ENCODE results near the gene MYO19. TPM values are rescaled to one million over a fixed set of nuclear protein-coding genes. Genes with fewer than 3 reads are reported as not detected.

Gene MYO19
- total RNA-seq, 1 donor from 2014 or later = 172 TPM

GRCh38 chr17:36545077-36545464 is 10.4 kb upstream of the MYO19 start:
- peaks cover 28% of the 10 kb centered on the region for H3K4me1 Mint-ChIP-seq

GRCh38 chr17:36544307-36545076 is 9.8 kb upstream of the MYO19 start, which contains the start of gene GGNBP2:
Gene GGNBP2, plus strand, starts transcription at chr17:36544919. Its CDS starts 806 bp downstream, at chr17:36545725.
- DNase-seq = peak; percentile 97
- H3K36me3 Mint-ChIP-seq (ENCODE audit: low read depth) = peaks cover 33% of the 10 kb centered on the region
- H3K27me3 Mint-ChIP-seq = no peaks in the 10 kb centered on the region
- H3K9me3 Mint-ChIP-seq = no peaks in the 10 kb centered on the region
- H3K4me1 Mint-ChIP-seq = peaks cover 25% of the 10 kb centered on the region
- peak within 1 kb of the TSS; percentile 99 for H3K27ac Mint-ChIP-seq
- H3K4me3 Mint-ChIP-seq = peak within 1 kb of the TSS; percentile 98
- intact Hi-C loops (cut with micrococcal nuclease) = loop anchor here (1.0 to 10.0 kb wide), 6 partner anchors 9 to 960 kb away; partner anchors contain the start of genes AATF, AP2B1, MRM1 and ZNHIT3

More at GRCh38 chr17:36545077-36545464, 10.4 kb upstream of the MYO19 start:
- Mint-ChIP-seq H3K4me3 (peak overlapping the region; percentile 98), H3K36me3 (ENCODE audit: low read depth) (peaks cover 31% of the 10 kb centered on the region), H3K27ac (peak overlapping the region; percentile 99), H3K9me3 (no peaks in the 10 kb centered on the region), H3K27me3 (no peaks in the 10 kb centered on the region)
- intact Hi-C loops (cut with micrococcal nuclease) = loop anchor here (1.0 to 10.0 kb wide), 6 partner anchors 10 to 960 kb away; partner anchors contain the start of genes AATF, AP2B1, MRM1 and ZNHIT3
- no peak for DNase-seq

GRCh38 chr17:36544044-36544306 is 9.3 kb upstream of the MYO19 start:
- no peak for DNase-seq
- Mint-ChIP-seq H3K27ac (peak overlapping the region; percentile 99), H3K27me3 (no peaks in the 10 kb centered on the region), H3K9me3 (no peaks in the 10 kb centered on the region), H3K36me3 (ENCODE audit: low read depth) (peaks cover 33% of the 10 kb centered on the region), H3K4me3 (peak overlapping the region; percentile 98), H3K4me1 (peaks cover 25% of the 10 kb centered on the region)
- intact Hi-C loops (cut with micrococcal nuclease) = loop anchor here (2.0 to 10.0 kb wide), 4 partner anchors 57 to 959 kb away; partner anchors contain the start of genes AATF, AP2B1 and ZNHIT3

GRCh38 chr17:36542755-36543154 is 8.1 kb upstream of the MYO19 start:
- no peak overlapping the region for H3K4me3 Mint-ChIP-seq

GRCh38 chr17:36540696-36541095 is 6.0 kb upstream of the MYO19 start:
- Mint-ChIP-seq H3K36me3 (ENCODE audit: low read depth) (peaks cover 30% of the 10 kb centered on the region), H3K27me3 (no peaks in the 10 kb centered on the region)
- intact Hi-C loops (cut with micrococcal nuclease) = loop anchor here (10.0 kb wide), 3 partner anchors 184 to 956 kb away; partner anchors contain the start of genes AATF and AP2B1

More at GRCh38 chr17:36542755-36543154, 8.1 kb upstream of the MYO19 start:
- Mint-ChIP-seq H3K9me3 (no peaks in the 10 kb centered on the region), H3K27ac (no peak overlapping the region), H3K4me1 (peaks cover 19% of the 10 kb centered on the region), H3K27me3 (no peaks in the 10 kb centered on the region), H3K36me3 (ENCODE audit: low read depth) (peaks cover 30% of the 10 kb centered on the region)
- DNase-seq = peak; percentile 52
- intact Hi-C loops (cut with micrococcal nuclease) = loop anchor here (10.0 kb wide), 3 partner anchors 182 to 958 kb away; partner anchors contain the start of genes AATF and AP2B1

GRCh38 chr17:36535669-36536081 is 1.0 kb upstream of the MYO19 start:
- Mint-ChIP-seq H3K27me3 (no peaks in the 10 kb centered on the region), H3K4me3 (peak overlapping the region; percentile 99), H3K36me3 (ENCODE audit: low read depth) (peaks cover 54% of the 10 kb centered on the region), H3K9me3 (no peaks in the 10 kb centered on the region), H3K27ac (peak overlapping the region; percentile 99), H3K4me1 (peaks cover 33% of the 10 kb centered on the region)
- no peak for DNase-seq
- intact Hi-C loops (cut with micrococcal nuclease) = loop anchor here (1.0 kb wide), 1 partner anchor 10 kb away; no protein-coding TSS in a partner anchor

More at GRCh38 chr17:36540696-36541095, 6.0 kb upstream of the MYO19 start:
- DNase-seq = no peak
- Mint-ChIP-seq H3K4me1 (peaks cover 18% of the 10 kb centered on the region), H3K27ac (no peak overlapping the region), H3K4me3 (no peak overlapping the region), H3K9me3 (no peaks in the 10 kb centered on the region)

GRCh38 chr17:36533935-36534839 is 481 bp downstream of the MYO19 start:
- H3K27ac Mint-ChIP-seq = peak overlapping the region; percentile 99
- no peaks in the 10 kb centered on the region for H3K9me3 Mint-ChIP-seq
- intact Hi-C loops (cut with micrococcal nuclease) = loop anchor here (1.0 kb wide), 1 partner anchor 47 kb away; no protein-coding TSS in a partner anchor
- peak; percentile 86 for DNase-seq
- peak overlapping the region; percentile 99 for H3K4me3 Mint-ChIP-seq
- peaks cover 32% of the 10 kb centered on the region for H3K4me1 Mint-ChIP-seq
- H3K27me3 Mint-ChIP-seq = no peaks in the 10 kb centered on the region
- H3K36me3 Mint-ChIP-seq (ENCODE audit: low read depth) = peaks cover 54% of the 10 kb centered on the region

GRCh38 chr17:36532435-36532975 is 2.2 kb downstream of the MYO19 start:
- Mint-ChIP-seq H3K36me3 (ENCODE audit: low read depth) (peaks cover 57% of the 10 kb centered on the region), H3K9me3 (no peaks in the 10 kb centered on the region), H3K27ac (peak overlapping the region; percentile 14), H3K4me3 (peak overlapping the region; percentile 52), H3K4me1 (peaks cover 30% of the 10 kb centered on the region), H3K27me3 (no peaks in the 10 kb centered on the region)
- intact Hi-C loops (cut with micrococcal nuclease) = no loop called here
- DNase-seq = no peak

- Mint-ChIP-seq H3K27ac (no peak overlapping the region), H3K36me3 (ENCODE audit: low read depth) (peaks cover 65% of the 10 kb centered on the region), H3K9me3 (no peaks in the 10 kb centered on the region), H3K27me3 (no peaks in the 10 kb centered on the region), H3K4me3 (no peak overlapping the region), H3K4me1 (peaks cover 34% of the 10 kb centered on the region)
- DNase-seq = no peak
- intact Hi-C loops (cut with micrococcal nuclease) = no loop called here
Measured at GRCh38 chr17:36529121-36529520, 5.5 kb downstream of the MYO19 start.

- H3K9me3 Mint-ChIP-seq = no peaks in the 10 kb centered on the region
- peaks cover 22% of the 10 kb centered on the region for H3K4me1 Mint-ChIP-seq
- intact Hi-C loops (cut with micrococcal nuclease) = no loop called here
- DNase-seq = no peak
- no peak overlapping the region for H3K27ac Mint-ChIP-seq
- no peaks in the 10 kb centered on the region for H3K27me3 Mint-ChIP-seq
- peaks cover 59% of the 10 kb centered on the region for H3K36me3 Mint-ChIP-seq (ENCODE audit: low read depth)
- H3K4me3 Mint-ChIP-seq = no peak overlapping the region
Measured at GRCh38 chr17:36527621-36528250, 6.9 kb downstream of the MYO19 start.

GRCh38 chr17:36525888-36526287 is 8.8 kb downstream of the MYO19 start:
- intact Hi-C loops (cut with micrococcal nuclease) = no loop called here
- Mint-ChIP-seq H3K27me3 (no peaks in the 10 kb centered on the region), H3K9me3 (no peaks in the 10 kb centered on the region), H3K4me3 (no peak overlapping the region), H3K36me3 (ENCODE audit: low read depth) (peaks cover 52% of the 10 kb centered on the region), H3K27ac (peak overlapping the region; percentile 51), H3K4me1 (peaks cover 14% of the 10 kb centered on the region)
- DNase-seq = no peak

GRCh38 chr17:36525113-36525512 is 9.6 kb downstream of the MYO19 start:
- no peak for DNase-seq
- Mint-ChIP-seq H3K27me3 (no peaks in the 10 kb centered on the region), H3K4me1 (peaks cover 14% of the 10 kb centered on the region), H3K27ac (no peak overlapping the region), H3K4me3 (no peak overlapping the region), H3K36me3 (ENCODE audit: low read depth) (peaks cover 56% of the 10 kb centered on the region), H3K9me3 (no peaks in the 10 kb centered on the region)
- intact Hi-C loops (cut with micrococcal nuclease) = no loop called here

GRCh38 chr17:36524428-36524876 is 10.2 kb downstream of the MYO19 start:
- Mint-ChIP-seq H3K4me3 (no peak overlapping the region), H3K27ac (peak overlapping the region; percentile 86)
- intact Hi-C loops (cut with micrococcal nuclease) = no loop called here

More at GRCh38 chr17:36524428-36524876, 10.2 kb downstream of the MYO19 start:
- no peak for DNase-seq
- peaks cover 14% of the 10 kb centered on the region for H3K4me1 Mint-ChIP-seq
- peaks cover 58% of the 10 kb centered on the region for H3K36me3 Mint-ChIP-seq (ENCODE audit: low read depth)
- H3K27me3 Mint-ChIP-seq = no peaks in the 10 kb centered on the region
- H3K9me3 Mint-ChIP-seq = no peaks in the 10 kb centered on the region
